ENCODE results near the gene DUOX2.
A peak's percentile ranks its signal among the peaks of the same experiment; 100 is the strongest.
"Not testable (repeated sequence)": the region's sequence is repeated elsewhere in the genome, so short reads cannot be mapped to it uniquely, and the experiment has no call there.

The DUOX2 gene

DNA sequence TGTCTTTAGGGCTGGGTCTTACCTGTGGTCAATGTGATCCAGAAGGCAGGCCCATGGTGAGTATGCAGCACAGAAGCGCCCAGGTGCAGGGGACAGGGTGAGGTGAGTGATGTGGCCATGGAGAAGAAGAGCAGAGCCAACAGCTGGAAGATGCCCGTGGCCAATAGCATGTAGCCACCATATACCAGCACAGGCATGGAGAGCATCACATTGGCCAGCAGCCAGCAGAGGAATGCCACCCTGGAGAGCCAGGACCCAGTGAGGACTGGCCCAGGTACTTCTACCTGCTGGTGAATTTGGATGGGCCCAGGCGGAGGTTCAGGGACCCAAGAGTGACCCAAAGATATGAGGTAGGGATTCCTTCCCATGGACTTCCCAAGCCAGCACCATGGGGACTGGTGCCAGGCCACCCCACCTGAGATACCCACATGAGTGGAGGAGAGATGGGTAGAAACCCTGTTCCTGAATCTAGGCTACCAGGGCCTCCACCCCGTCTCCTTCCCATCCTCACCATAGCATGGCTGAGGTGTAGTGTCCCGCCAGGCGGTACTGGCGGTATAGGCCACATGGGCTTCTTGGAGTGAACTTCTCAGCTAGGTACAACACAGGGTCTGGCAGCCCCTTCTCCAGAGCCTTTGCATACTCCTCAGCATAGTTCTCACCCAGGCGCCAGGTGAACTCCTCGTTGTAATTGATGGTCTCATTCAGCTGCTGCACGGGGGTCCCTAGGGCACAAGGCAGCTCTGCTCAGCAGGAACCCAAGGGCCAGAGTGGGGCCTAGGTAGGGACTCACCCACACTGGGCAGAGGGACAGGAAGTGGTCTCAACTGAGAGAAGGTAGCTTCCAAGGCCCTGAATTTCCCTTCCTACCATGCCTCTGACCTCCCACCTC lies 6.4 kb upstream of the DUOX2 start:
- no peak for DNase-seq (ENCODE audit: low read depth in 3 of 3)

DNA sequence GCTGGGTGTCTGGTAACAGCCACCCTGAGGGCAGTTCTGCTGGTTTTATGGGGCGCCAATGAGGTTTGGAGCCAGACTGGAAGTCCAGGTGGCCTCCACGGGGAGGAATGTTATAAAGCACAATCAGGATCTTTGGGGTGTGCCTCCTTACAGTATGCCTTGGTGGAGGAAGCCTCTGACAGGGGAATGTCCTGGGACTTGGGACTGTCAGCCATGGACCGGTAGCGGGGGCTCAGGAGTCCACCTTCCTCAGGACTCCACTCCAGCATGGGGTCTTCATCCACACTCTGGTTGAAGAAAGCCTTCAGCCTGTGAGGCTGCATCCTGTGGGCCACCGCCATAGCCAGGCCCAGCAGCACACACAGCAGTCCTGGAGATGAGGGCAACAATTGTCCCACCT lies 5.0 kb upstream of the DUOX2 start:
- no peak for DNase-seq (ENCODE audit: low read depth in 3 of 3)

DNA sequence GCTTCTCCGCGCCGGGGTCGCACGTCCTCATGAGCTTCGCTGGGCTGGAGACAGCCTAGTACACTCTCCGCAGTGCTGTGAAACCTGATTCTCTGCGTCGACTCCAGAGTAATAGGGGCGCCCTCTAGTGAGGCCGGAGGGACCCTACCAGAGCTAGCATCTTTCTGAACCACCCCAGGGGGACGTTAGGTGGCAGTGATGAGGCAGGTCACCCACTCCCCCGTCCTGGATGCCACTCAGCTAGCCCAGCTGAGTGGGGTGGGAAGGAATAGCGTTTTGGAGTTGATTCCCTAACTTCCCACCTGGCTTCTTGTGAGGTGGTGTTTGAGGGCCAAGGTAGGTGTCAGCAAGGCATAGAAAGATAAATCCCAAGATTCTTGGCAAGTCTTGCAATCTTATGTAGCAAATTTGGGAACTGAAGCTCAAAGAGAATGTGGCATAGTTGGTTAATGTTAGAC lies 4.2 kb upstream of the DUOX2 start:
- peak; percentile 62 to 83 (median 69) for DNase-seq (ENCODE audit: low read depth in 3 of 3)

DNA sequence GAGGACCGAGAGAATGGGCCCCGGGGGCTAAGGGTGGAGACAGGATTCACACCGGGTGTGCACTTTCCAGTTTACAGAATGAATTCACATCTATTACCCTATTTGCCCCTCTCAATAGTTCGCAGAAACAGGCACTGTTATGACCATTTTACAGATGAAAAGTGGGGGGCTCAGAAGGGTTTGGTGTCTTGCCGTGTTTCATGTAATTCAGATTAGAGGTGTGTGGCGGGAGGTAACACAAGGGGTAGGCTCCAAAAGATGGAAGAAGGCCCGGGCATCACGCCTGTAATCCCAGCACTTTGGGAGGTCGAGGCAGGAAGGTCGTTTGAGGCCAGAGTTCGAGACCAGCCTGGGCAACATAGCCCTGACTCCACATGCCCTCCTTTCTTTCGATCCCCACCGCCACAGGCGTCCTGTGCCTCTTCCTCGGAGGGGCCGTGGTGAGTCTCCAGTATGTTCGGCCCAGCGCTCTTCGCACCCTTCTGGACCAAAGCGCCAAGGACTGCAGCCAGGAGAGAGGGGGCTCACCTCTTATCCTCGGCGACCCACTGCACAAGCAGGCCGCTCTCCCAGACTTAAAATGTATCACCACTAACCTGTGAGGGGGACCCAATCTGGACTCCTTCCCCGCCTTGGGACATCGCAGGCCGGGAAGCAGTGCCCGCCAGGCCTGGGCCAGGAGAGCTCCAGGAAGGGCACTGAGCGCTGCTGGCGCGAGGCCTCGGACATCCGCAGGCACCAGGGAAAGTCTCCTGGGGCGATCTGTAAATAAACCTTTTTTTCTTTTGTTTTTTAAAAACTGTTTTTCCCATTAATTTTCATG lies 3.5 kb upstream of the DUOX2 start:
- no peak for DNase-seq (ENCODE audit: low read depth in 3 of 3)

DNA sequence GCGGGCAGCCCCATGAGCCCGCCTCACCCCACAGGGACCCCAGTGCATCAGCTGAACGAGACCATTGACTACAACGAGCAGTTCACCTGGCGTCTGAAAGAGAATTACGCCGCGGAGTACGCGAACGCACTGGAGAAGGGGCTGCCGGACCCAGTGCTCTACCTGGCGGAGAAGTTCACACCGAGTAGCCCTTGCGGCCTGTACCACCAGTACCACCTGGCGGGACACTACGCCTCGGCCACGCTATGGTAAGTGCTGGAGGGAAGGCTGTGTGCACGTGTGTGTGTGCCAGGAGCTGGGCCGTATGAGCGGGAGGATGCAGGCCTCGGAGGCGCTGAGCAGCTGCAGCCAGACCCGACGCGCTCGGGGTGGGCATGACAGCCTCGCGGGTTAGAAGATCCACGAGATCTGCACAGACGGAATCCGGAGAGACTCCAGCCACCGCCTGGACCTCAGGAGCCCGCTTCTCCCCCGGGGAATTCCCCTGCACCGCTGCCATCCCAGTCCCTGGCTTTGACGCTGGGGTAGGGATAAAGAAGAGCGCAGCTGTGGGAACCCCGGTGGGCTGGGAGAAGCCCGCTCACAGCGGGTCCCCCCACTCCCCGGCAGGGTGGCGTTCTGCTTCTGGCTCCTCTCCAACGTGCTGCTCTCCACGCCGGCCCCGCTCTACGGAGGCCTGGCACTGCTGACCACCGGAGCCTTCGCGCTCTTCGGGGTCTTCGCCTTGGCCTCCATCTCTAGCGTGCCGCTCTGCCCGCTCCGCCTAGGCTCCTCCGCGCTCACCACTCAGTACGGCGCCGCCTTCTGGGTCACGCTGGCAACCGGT lies 2.7 kb upstream of the DUOX2 start:
- DNase-seq (ENCODE audit: low read depth in 3 of 3): no peak

DNA sequence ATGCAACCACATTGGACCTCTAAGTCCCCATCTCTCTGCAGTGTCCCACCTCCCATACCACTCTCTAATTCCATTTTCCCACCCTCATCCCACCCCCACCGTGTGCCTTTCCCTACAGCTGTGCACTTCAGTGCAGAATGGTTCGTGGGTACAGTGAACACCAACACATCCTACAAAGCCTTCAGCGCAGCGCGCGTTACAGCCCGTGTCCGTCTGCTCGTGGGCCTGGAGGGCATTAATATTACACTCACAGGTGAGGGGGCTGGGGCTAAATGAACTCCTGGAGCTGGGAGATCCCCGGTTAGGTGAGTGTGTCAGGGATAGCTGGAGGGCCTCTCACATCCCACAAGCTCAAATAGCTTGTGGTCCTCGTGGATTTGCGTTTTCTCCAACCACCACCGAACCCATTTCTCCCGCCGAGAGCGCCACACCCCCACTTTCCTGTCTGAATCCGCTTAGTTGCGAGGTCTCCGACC lies 2.1 kb upstream of the DUOX2 start:
- DNase-seq (ENCODE audit: low read depth in 3 of 3): no peak

DNA sequence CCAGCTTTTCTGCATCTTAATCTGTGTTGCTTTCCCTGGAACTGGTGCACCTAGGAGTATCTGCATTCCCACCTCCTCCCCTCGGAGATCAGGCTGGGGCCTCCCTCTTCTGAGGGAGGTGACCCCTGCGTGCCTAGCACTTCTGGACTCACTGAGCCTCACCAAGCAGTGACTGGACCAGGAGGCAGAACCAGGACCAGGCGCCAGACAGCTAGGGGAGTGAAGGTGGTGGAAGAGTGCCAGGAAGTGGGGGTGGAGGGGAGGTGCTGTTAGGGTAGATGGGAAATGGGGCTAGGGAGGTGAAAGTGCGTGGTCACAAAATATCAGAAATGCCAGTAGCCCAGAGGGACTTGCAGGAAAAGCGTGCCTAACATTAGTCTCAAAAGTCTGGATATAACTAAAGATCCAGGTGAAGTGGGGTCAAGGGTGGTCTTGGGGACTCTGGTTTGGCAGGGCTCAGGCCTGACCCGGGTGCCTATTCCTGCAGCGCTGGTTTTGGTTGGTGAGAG lies 1.4 kb upstream of the DUOX2 start:
- DNase-seq (ENCODE audit: low read depth in 3 of 3): no peak

DNA sequence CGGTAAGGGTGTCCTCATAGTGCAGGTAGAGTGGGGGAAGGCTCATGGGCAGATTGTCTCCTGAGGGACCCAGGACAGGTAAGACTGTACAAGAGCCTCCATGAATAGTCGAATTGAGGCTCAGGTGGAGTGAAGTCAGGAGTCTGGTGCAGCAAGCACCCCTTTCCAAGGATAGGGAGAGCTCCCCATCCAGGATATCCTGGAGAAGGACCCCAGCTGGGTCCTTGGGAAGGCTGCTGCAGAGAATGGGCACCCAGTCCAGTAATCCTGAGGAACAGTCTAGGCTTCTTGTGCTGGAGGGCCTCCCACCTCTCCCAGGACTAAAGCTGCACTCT lies 746 bp upstream of the DUOX2 start:
- no peak for DNase-seq (ENCODE audit: low read depth in 3 of 3)

DNA sequence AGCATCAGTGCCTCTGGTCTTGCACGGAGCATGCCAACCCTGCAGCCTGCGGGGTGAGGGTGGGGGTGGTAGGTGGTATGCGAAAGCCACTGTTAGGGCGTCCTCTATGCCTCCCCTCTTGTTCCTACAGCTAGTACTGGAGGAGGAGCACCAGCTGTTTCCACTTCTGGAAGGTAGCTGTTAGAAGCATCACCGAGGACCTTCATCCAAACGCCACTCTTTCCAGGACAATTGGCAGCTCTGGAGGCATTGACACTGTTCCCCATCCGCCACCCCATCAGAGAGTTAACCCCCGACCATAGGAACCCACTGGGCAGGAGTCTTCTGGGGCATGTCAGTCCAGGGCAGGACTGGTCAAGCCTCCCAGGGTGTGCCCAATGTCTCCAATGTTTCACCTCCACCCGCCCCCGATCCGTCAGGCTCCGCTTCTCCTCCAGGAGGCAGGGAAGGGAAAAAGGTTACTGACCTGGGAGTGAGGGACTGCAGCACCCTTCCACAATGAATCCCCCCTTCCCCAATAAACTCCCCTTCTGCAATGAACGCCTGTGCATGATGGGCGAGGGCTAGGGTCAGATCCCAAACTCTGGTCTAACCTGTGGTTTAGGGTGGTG lies 487 bp downstream of the DUOX2 start:
- DNase-seq (ENCODE audit: low read depth in 3 of 3): no peak

DNA sequence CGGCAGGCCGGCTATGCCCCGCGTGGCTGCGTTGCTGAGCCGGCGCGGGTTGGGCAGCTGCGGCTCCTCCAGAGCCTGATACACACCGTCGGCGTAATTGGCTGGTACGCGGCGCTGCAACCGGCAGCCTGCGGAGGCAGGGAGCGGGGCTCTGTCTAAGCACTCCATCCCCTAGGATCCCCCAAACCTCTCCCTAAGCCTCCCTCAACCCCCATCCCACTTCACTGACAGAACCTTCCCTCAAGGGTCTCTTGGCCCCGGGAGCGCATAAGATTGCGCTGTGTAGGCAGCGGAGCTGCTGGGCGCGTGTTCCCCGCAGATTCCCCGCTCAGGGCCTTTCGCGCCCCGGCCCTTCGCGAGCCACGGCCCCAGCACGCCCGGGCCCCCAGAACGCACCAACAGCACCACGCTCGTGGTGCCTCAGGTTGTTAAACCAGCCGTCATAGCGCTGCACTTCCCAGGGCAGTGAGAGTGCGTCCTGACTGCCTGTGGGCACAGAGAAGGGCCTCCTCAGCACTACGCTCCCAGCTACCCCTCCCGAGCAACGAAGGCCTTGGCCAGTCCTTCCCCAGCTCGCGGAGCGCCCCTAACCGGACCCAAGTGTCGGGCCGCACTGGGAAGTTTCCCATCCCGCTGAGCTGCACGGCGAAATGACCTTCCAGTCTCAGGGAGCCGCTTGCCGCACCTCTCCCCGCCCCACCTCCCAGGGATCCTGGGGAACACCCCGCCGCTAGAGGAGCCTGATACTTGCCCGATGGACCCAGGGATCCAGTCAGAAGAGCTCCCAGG lies 1.2 kb downstream of the DUOX2 start:
- no peak for DNase-seq (ENCODE audit: low read depth in 3 of 3)

DNA sequence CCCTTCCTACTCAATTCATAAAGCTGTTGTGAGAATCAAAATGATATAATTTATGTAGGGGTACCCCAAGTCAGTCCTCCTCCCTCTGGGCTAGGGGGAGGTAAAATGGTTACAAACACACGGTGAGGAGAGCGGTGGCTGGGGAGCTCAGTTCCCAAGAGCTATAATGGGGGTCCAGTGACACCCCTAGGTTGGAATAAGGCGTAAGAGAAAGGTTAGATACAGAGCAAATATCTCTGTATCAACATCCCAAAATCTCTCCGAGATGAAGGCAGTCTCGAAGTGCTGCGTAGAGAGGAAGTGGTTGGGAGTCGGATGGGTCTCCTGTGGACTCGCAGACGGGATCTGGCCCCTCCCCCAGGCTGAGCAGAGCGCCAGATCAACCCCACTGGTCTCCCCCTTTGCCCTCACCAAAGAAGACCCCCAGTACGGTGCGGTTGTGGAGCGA lies 1.8 kb downstream of the DUOX2 start:
- DNase-seq (ENCODE audit: low read depth in 3 of 3): no peak

DNA sequence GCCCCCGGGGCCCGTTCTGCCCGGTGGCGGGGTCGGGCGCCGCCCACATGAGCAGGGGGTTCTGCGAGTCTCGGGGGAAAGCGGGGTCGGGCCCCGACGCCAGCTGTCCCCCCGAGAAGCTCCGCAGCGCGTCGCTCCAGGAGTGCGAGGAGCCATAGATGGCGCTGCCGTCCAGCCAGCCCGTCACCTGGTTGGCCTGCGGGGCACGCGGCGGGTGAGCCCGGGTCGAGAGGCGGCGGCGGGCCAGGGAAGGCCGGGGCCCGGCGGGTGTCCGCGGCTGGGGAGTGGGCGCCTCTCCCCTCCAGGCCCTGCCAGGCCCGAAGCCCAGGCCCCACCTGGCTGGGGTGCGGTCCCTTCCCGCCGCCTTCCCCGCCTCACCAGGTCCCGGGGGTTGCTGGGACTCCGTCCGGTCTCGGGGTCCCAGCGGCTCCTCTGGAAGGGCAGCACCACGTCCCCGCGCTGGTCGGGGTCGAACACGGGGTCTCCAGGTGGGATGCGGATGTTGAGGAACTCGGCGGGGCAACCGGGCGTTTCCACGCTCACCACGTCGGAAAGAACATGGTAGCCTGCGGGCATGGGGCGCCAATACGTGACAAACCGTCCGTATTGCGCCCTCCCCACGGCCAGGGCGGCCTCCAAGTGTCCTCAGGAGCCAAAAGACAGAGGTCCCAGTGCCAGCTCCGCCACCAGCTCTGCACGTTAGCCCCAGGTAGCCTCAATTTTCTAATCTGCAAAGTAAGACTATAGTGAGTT lies 2.4 kb downstream of the DUOX2 start:
- no peak for DNase-seq (ENCODE audit: low read depth in 3 of 3)

DNA sequence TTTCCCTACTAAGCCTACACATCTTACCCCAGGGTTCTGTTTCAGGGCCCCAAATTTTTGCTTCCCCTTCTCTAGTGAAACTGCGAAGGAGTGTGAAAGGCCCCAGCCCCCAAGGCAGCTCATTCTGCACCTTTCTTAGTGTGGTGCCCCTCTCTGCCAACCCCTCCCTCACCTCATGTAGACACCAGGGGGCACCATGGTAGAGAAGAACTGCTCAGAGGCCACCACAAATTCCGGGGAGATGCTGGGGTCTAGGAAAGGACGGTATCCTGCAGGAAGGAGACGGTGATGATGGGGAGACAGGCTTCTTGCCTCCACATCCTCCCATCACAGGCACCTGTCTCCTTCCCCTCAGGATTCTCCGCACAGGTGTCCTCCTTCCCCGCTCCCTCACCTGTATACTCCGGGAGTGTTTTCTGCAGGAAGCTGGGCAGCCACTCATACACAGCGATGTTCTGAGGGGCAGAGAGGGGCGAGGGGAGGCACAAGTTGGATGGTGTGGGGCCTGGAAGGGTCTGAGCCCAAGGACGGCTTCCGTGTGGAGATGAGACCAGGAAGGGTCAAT lies 3.6 kb downstream of the DUOX2 start:
- DNase-seq (ENCODE audit: low read depth in 3 of 3): no peak

DNA sequence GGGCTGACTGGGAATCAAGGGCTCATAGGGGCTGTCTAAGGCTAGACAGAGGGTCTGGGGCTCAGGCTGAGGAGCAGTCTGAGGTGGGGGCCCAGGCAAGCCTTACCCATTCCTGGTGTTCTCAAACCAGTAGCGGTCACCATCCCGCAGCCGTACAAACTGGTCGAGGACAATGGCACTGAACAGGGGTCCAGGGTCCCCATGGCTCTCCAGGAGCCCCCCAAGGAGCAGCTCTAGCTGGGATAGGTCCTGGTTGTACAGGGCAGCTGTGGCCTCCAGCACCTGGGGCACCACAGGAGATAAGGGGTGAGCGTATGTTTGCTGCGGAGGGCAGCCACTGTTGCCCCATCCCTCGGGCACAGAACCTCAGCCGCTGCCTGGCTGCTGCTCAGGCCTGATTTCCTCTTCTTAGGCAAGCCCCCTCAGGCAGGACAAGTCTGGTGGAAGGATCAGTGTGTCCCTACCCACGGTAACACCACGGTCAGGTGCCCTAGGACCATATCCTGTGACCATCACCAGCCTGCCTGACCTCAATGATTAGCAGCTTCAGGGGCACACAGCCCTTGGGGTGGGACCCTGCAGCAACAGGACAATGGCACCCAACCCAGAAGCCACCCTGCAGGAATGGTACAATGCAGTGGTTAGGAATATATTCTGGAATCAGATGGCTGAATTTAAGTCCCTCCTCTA lies 5.9 kb downstream of the DUOX2 start:
- no peak for DNase-seq (ENCODE audit: low read depth in 3 of 3)

DNA sequence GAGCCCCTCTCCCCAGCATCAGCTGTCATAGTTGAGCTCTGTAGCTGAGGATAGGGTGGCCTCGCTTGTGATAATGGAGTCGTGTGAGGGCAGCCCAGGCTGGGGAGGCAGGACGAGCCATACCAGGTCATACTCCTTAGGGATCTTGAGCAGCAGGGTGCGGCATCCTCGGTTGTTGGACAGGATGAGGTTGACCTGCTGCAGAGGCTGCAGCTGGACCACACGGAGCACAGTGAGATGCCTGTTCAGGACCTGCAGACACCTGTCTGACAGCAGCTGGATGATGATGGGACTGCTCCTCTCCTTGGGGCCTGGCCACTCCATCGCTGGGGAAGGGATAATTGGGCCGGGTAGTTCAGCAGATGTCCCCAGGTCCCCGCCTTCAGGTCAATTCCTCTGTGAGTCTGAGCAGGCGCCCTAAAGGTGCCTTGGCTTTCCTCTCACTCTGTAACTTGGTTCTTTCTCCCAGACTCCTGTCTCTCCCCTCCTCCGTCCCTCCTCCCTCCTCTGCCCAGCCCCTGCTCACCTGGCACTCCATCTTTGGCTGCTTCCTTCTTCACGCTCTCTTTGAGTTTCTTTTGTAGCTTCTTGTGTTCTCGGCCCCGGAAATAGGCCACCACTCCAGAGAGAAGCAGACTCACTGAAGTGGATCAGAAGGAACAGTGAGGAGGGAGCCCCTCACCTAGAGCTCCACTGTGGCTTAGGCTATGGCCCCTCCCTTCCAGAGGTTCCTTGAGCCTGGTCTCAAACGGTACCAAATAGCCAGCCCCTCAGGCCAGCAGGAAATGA lies 7.8 kb downstream of the DUOX2 start:
- no peak for DNase-seq (ENCODE audit: low read depth in 3 of 3)

DNA sequence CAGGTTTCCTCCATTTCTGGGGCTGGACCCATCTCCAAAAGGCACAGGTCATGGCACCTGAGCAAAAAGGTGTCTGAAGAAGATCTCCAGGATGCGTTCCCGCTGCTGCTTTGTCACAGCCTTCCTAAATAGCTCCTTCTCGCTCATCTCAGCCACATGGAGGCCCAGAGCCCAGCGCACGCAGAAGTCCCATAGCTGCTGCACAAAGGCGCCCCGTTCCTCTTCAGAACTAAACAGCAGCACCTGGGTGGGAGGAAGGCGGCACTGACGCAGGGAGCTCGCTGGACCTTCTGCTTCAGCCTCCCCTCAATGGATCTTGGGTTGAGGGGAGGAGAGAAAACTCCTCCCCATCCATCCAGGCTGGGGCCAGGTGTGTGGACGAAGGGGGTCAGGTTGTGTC lies 8.4 kb downstream of the DUOX2 start:
- DNase-seq (ENCODE audit: low read depth in 3 of 3): no peak

DNA sequence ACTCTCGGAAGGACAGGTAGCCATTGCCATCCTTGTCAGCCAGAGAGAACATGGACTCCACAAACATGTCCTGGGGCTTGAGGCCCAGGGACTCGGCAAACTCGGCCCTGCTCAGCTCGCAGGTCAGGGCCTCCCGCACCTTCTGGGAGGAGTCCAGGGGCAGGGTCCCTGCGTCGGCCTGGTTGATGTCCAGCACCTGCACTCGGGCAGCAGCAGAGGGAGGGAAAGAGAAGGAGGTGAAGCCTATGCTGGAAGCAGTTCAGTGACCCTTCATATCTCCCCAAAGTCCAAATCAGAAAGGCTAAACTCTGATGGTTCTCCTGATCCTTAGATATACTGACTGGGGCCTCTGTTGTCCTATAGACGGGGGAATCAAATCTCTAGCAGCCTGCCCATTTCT lies 9.8 kb downstream of the DUOX2 start:
- not testable (repeated sequence) for DNase-seq (ENCODE audit: low read depth in 3 of 3)

DNA sequence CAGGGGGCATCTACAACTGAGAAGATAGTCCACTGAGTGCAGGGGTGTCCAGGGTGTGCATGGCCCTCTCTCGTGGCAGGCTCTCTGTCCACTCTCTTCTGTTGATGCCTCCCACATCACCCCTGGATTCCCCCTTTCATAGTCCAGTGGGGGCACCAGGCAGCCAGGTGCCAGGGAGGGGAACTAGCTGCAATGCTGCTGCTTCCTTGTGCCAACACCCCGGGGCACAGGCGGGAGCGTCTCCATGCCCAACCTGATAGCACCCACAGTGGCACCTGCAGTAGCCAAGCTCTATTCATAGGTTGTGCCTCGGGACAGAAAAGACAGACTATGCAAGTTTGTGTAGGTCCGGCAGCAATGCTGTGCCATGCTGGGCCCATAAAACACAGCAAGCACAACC lies 11.7 kb downstream of the DUOX2 start:
- no peak for DNase-seq (ENCODE audit: low read depth in 3 of 3)
